Body of pancreas (tissue), 4 donors: ENCODE measurements around the gene BRICD5.

Source experiments
- POLR2A ChIP-seq, 3 donors: fragments of 450-650 bp; IDR thresholded peaks; one replicate each; pipeline ENCODE4 v1.6.1; 2016; ENCODE audit warnings: antibody characterized with exemption in 3 of 3, mild to moderate bottlenecking in 2 of 3
- TF ChIP-seq, protein P1 (sequence below), 7 experiments: fragments of 450-650 bp in 4 of 7; fragments of 200-600 bp in 3 of 7; sonication (generic) in 3 of 7; IDR thresholded peaks; one replicate each; pipeline ENCODE4 v1.5.1; 2016 to 2019; ENCODE audit warnings: antibody characterized with exemption in 7 of 7

GRCh38 chr16:2237493-2238149 lies 27.0 kb upstream of the BRICD5 start:
- no peak for TF ChIP-seq POLR2A (IDR thresholded peaks at IDR 0.05)
- TF ChIP-seq, protein P1, sequence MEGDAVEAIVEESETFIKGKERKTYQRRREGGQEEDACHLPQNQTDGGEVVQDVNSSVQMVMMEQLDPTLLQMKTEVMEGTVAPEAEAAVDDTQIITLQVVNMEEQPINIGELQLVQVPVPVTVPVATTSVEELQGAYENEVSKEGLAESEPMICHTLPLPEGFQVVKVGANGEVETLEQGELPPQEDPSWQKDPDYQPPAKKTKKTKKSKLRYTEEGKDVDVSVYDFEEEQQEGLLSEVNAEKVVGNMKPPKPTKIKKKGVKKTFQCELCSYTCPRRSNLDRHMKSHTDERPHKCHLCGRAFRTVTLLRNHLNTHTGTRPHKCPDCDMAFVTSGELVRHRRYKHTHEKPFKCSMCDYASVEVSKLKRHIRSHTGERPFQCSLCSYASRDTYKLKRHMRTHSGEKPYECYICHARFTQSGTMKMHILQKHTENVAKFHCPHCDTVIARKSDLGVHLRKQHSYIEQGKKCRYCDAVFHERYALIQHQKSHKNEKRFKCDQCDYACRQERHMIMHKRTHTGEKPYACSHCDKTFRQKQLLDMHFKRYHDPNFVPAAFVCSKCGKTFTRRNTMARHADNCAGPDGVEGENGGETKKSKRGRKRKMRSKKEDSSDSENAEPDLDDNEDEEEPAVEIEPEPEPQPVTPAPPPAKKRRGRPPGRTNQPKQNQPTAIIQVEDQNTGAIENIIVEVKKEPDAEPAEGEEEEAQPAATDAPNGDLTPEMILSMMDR (IDR thresholded peaks at IDR 0.05) = no peak
